ENCODE measurements around the gene SLC6A6. TPM values are rescaled to one million over a fixed set of nuclear protein-coding genes. Genes with fewer than 3 reads are reported as not detected.

Gene SLC6A6
- total RNA-seq, 1 donor from 2014 or later: 14.3 TPM

DNA sequence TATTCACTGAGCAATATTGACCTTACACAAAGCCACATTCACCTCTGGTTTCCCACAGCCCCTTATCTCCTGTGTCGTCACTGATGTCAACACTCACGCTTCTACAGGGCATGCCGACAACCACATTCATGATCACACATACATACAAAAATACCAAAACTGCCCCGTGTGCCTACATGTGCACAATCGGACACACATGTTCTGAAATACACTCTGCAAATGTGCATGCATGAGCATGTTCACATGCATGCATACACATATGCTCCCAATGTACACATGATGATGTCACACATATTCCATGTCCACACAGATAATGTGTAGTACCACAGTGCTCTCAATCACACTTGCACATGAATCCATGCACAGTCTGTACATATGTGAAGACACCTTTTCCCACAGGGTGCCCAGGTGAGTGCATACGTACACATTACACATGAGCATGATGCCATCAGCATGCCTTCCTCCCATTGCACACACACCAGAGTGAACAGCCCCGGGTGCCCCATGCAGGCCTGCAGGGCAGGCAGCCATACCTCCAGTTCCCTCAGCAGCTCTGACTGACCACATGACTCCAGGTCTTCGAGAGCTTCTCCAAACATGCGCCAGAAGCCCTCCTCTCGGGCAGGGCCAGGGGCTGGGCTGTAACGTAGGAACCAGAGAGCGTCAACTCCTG is 100.8 kb downstream of the SLC6A6 start:
- no peak for DNase-seq (ENCODE audit: missing footprints)
- intact Hi-C loops (cut with DNase I): no loop called here

DNA sequence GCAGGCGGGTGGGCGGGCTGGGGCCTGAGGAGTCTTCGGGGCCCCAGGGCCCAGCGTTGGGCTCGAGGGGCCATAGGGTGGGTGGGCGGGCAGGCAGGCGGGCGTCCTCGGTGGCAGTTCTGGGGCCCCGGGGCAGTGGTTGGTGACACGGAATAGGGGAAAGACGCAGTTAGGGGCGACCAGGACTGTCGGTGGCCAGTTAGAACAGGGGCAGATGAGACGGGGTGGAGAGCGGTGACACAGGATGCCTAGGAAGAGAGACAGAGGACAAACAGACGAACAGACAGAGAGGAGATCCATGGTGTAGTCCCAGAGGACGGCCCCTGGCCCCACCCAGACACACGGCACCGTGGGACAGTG is 101.3 kb downstream of the SLC6A6 start:
- intact Hi-C loops (cut with DNase I): no loop called here
- DNase-seq (ENCODE audit: missing footprints): no peak
- no peak for ATAC-seq

More for the DNA sequence above, 100.8 kb downstream of the SLC6A6 start:
- ATAC-seq: no peak

GRCh38 chr3:14505001-14505802 is 102.8 kb downstream of the SLC6A6 start:
- intact Hi-C loops (cut with DNase I): loop anchor here (5.0 kb wide), 1 partner anchor 417 kb away; no protein-coding TSS in a partner anchor
- no peak for DNase-seq (ENCODE audit: missing footprints)
- ATAC-seq: no peak

DNA sequence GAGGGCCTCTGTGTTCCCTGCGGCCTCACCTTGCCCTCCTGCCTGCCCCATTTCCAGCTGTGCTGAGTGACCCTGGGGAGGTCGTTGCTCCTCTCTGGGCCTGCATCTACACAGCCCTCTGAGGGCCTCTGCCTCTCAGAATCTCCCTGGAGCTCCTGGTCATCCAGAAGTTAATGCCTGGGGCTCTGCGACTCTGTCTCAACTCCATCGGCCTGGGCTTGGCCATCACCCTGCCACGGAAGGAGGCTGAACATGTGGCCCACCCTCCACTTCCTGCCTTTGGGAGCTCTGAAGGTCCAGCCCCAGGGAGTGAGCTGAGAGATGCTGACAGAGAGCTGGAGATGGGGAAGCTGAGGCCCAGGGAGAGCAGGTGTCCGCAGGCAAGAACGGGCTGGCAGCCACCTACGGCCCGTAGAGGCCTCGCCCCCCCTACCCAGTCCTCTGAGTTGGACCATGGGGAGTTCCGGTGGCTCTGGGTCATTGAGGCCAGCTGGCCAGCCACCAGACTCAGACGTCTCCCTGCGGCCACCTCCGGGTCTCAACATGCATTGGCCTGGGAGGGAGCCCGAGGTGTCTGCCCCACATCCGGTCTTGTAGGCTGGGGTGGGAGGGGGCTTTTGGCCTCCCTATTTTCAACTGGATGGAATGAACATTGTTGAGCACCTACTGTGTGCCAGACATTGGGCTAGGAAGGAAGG is 103.5 kb downstream of the SLC6A6 start:
- DNase-seq (ENCODE audit: missing footprints) (no peak), ATAC-seq (no peak)
- intact Hi-C loops (cut with DNase I): loop anchor here (5.0 kb wide), 1 partner anchor 416 kb away; no protein-coding TSS in a partner anchor

GRCh38 chr3:14506626-14507304 is 104.4 kb downstream of the SLC6A6 start:
- ATAC-seq (no peak), DNase-seq (ENCODE audit: missing footprints) (no peak)
- intact Hi-C loops (cut with DNase I): loop anchor here (5.0 kb wide), 1 partner anchor 416 kb away; no protein-coding TSS in a partner anchor

- ATAC-seq: no peak
- intact Hi-C loops (cut with DNase I): loop anchor here (5.0 kb wide), 1 partner anchor 415 kb away; no protein-coding TSS in a partner anchor
- no peak for DNase-seq (ENCODE audit: missing footprints)
Observed at GRCh38 chr3:14507305-14507741, 104.9 kb downstream of the SLC6A6 start.

DNA sequence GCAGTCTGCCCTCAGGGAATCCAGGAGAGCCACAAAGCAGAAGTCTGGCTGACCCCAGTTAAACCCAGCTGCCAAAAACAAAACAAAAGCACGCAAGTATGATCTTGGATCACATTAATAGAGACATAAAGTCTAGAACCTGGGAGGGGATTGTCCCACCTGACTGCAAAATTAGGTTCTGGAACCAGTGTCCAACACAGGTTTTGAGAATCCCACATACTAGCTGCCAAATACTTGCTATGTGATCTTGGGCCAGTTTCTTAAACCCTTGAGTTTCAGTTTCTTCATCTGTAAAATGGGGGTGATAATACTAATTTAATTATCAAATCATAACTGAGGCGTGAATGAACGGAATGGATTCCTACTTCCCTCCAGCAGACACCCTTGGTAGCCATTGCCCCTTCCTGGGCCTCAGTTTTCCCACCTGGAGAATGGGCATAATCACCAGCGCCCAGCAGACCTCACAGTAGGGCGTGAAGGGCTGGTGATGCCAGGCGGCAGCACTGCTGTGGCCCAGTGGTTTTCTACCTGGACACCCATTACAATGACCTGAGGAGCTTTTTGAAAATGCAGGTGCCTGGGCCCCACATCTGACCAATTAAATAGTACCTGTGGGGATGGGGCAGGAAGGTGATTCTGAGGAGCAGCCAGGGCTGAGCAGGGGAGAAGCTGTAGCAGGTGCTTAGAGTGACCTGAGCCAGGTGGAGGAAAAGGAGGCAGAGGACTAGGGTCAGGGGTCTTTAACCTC is 105.5 kb downstream of the SLC6A6 start:
- ATAC-seq: no peak
- no peak for DNase-seq (ENCODE audit: missing footprints)
- intact Hi-C loops (cut with DNase I): loop anchor here (5.0 kb wide), 1 partner anchor 414 kb away; no protein-coding TSS in a partner anchor

DNA sequence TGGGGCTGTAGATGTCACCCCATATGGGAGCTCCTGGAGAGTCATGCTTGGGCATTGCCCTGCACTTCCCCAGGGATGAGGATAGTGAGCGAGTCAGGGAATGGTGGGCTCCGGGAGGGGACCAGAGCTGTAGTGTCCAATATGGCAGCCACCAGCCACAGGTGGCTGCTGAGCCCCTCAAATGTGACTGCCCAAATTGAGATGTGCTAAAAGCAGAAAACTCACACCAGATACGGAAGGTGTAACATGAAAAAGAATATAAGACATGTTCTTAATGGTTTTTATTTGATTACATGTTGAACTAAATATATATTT is 106.1 kb downstream of the SLC6A6 start:
- intact Hi-C loops (cut with DNase I): loop anchor here (5.0 kb wide), 1 partner anchor 414 kb away; no protein-coding TSS in a partner anchor
- ATAC-seq (no peak), DNase-seq (ENCODE audit: missing footprints) (no peak)

DNA sequence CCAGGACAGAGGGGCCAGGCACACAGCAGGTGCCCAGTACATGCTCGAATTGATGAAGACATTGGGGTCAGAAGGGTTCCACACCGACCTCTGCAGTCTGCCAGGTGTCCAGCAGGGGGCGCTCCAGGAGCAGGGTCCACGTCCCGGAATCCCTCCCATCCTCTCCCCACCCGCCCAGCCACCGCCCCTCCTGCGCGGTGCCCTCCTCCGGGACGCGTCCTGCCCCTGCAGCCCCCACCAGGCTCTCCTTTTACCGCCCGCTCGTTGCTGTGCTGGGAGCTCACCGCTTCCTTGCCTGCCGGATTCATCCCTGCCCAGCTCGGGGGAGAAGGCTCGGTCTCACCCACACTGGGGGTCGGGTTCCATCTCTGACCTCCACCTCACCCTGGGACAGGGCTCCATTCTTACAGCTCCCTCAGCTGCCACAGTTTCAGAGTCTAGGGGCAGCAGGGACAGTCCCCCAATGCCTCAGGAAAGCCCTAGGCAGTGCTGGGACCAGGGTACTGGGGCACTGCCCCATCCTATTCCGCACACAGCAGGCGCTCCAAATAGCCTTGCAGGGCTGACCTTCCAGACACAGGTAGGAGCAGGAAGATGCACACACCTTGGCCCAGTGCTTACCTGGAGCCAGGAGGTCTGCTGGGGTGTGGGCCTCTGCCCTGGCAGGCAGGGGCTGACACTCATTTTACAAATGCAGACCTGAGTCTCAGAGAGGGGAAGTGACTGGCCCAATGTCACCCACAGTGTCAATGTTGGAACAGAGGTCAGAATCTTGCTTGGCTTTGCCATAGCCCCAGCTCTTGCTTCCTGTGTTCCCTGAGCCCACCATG is 106.8 kb downstream of the SLC6A6 start:
- intact Hi-C loops (cut with DNase I): loop anchor here (1.0 to 5.0 kb wide), 2 partner anchors 39 to 413 kb away; no protein-coding TSS in a partner anchor
- DNase-seq (ENCODE audit: missing footprints) (peak; percentile 85), ATAC-seq (peak; percentile 73)

- intact Hi-C loops (cut with DNase I): loop anchor here (1.0 to 5.0 kb wide), 2 partner anchors 39 to 413 kb away; no protein-coding TSS in a partner anchor
- DNase-seq (ENCODE audit: missing footprints) (no peak), ATAC-seq (peak; percentile 4)
Observed at GRCh38 chr3:14509796-14510100, 107.3 kb downstream of the SLC6A6 start.

- ATAC-seq (no peak), DNase-seq (ENCODE audit: missing footprints) (no peak)
- intact Hi-C loops (cut with DNase I): no loop called here
Observed at GRCh38 chr3:14510838-14511622, 108.6 kb downstream of the SLC6A6 start.

- ATAC-seq: no peak
- no peak for DNase-seq (ENCODE audit: missing footprints)
- intact Hi-C loops (cut with DNase I): no loop called here
Observed at GRCh38 chr3:14511623-14512280, 109.3 kb downstream of the SLC6A6 start.

- intact Hi-C loops (cut with DNase I): no loop called here
- no peak for DNase-seq (ENCODE audit: missing footprints)
- no peak for ATAC-seq
Observed at GRCh38 chr3:14512281-14512941, 110.0 kb downstream of the SLC6A6 start.

DNA sequence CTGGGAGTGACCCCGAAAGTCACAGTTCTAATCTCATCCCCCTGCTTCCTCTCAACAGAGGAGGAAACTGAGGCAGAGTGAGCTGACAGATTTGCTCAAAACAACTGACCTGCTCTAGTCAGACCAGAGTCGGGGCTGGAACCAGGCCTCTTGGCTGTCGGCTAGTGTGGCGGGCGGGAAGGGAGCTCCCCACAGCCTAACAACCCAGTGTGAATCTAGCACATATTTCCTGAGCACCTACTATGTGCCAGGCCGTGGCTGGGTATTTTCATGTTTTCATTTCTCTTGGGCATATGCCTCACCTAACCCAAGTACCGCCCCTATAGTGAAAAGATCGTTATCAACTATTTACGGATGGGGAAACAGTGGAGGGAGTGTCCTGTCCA is 110.5 kb downstream of the SLC6A6 start:
- DNase-seq (ENCODE audit: missing footprints) (no peak), ATAC-seq (no peak)
- intact Hi-C loops (cut with DNase I): no loop called here

DNA sequence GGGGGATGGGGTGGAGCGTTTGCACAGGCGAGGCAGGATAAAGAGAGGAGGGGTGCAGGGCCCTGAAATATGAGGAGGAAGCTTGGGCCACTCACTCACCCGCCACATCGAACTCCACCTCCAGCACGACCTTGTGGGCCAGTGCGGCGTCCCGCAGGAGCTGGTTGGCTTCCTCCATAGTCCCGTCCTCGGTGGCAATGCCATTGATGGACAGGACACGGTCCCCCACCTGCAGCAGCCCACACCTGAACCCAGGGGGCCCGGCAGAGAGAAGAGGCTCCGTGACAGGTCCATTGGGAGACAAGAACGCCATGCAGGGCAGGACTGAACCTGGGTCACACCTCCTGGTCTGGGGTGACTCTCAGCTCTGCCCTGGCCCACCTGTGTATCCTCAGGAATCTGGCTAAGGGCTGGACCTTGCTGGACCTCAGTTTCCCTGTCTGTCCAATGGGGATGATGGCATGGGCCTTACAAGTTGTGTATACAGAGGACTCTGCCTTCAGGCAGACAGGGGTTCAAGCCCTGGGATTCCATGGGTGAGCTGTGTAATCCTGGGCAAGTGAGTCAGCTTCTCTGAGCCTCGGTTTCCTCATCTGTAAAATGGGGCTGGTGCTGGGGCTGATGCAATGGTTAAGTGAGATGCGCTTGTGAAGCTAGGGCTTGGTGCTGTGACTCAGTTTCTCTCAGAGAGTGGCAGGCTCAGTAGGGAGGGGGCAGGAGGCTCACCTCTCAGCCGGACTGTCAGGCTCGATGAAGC is 111.3 kb downstream of the SLC6A6 start:
- ATAC-seq (no peak), DNase-seq (ENCODE audit: missing footprints) (no peak)
- intact Hi-C loops (cut with DNase I): no loop called here
